ENCODE results near the gene STAC2.
A peak's percentile ranks its signal among the peaks of the same experiment; 100 is the strongest.

Gene STAC2

DNA sequence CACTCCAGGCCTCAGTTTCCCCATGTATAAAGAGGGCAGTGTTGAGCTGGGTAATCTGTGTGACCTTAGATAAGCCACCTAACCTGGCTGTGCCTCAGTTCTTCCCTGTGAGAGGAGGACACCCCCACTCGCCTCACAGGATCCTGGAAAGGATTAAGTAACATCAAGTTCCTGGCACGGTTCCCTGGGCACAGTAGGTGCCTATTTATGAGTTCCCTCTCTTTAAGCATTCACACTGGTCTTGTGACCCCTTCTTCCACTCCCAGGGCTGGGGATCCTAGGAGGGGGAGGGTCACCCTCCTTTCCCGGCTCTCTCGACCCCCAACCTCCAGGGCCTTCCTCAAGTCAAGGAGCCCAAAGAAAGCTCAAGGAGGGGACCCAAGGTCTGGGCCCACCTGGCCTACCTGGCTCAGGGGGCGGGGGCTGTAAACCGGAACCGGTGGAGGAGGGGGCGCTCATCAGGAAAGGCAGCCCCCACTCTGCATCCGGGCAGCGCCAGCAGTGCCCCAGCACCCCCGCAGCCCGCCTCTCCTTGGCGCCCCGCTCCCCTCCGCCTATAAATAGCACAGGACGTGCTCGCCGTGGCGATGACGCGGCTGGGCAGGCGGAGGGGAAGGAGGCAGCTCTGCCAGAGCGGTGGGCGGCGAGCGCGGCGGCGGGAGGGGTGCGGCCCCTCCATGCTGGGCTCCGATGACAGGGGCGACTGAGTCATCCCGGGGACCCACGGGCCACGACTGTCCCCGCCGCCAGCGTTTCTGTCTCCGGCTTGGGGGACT lies 16.2 kb downstream of the STAC2 start:
- peak; percentile 64 for DNase-seq

DNA sequence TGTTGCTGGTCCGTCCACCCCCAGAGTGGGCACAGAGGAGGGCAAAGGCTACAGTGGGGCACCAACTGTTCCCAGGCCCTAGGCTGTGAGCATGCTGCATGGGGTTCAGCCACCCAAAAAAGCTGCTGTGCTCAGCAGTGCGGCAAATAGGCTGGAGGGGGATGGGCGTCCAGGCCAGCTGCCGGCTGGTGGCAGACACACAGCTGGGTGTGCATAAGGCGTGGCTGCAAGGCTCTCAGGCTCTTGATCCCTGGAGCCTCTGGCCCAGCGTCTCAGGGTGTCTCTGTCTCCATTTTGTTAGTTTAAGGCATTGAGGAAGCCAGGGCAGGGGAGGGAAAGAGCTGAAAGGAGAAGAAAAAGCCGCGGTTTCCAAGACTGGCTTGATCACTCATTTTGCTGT lies 16.9 kb downstream of the STAC2 start:
- no peak for DNase-seq

DNA sequence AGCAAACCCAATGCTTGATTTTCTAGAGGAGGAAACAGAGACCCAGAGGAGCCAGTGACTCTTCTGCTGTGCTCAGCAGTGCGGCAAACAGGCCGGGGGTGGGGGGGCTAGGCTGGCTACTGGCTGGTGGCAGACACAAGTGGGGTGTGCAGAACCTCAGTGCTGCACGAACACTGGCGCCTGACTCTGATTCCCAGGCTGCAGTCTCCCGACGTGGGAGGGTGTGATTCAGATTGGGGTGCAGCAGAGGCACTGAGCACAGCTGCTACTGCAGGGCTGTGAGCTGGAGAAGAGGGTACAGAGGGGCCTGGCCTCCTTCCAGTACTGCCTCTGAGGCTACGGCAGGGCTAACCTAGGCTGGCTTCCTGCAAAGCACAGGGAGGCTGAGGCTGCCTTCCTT lies 17.6 kb downstream of the STAC2 start:
- no peak for DNase-seq

DNA sequence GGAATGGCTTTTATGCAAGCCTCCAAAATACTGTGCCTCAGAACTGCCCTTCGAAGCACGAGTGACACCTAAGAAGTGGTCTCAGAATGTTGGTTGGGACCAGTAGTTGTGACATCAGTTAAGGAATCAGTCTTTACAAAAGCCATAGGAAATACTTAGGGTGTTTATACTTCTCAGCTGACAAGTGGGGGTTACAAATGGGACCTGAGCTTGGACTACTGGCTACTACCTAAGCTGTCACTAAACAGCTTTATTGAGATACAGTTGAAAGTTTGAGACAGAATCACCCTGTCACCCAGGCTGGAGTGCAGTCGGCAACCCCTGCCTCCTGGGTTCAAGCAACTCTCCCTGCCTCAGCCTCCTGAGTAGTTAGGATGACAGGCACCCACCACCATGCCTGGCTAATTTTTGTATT lies 20.6 kb downstream of the STAC2 start:
- no peak for DNase-seq

- DNase-seq = no peak
Observed at GRCh38 chr17:39204245-39204644, 21.5 kb downstream of the STAC2 start.

DNA sequence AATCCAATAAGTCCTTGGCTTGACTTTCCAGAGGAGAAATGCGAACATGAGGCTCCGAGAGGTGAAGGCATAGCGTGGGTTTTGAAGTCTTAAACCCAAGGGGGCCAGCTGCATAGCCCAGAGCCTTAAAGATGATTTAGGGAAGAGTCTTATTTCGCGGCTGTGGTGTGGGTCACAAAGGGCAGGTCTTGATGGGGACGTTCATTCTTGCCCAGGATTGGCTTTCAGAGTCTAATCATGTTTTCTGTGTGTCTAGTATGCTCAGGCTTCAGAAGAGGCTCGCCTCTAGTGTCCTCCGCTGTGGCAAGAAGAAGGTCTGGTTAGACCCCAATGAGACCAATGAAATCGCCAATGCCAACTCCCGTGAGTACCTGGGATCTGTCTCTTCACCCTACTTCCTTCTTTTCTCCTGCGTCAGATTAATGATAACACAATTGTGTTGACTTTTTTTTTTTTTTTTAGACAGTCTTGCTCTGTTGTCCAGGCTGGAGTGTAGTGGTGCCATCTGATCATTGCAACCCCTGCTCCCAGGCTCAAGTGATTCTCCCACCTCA lies 24.7 kb downstream of the STAC2 start:
- DNase-seq = no peak

DNA sequence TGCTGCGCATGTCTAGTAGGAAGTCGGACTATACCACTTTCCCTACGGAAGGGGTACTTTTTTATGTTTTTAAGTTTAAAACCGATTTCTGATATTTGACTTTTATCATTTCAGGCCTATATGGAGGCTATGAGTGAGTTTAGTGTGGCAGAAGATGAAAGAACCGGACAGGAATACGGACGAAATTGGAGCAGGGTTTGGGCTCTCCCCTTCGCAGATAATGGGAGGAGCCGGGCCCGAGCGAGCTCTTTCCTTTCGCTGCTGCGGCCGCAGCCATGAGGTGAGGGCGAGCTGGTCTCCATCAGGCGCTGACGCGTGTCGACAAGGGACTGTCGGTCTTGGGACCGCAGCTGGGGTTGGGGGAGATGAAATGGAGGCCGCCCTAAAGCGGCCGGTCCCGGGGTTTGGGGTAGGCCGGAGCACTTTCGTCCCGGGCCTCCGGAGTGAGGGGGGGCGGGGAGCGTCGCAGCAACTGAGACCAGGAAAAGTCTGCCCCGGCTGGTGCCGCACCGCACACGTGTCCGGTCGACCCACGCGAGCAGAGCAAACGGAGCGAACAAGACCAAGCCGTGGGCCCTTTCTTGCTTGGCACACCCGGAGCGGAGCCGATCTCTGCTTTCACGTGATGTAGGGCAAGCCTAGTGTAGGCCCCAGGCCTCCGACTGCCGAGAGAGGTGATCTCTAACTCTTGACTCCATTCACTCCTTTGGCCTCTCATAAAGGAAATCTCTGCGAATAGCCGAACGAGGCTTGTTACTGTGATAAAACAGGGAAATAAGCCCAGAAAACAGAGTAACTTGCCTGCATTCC lies 25.5 kb downstream of the STAC2 start, which contains the start of gene RPL19:
RPL19 (plus strand) TSS at position 214 of the 810 bp plus-strand sequence; CDS start at position 276, 62 bp downstream.
- DNase-seq = peak; percentile 78

GRCh38 chr17:39199820-39200069 lies 26.0 kb downstream of the STAC2 start:
- peak; percentile 79 for DNase-seq

DNA sequence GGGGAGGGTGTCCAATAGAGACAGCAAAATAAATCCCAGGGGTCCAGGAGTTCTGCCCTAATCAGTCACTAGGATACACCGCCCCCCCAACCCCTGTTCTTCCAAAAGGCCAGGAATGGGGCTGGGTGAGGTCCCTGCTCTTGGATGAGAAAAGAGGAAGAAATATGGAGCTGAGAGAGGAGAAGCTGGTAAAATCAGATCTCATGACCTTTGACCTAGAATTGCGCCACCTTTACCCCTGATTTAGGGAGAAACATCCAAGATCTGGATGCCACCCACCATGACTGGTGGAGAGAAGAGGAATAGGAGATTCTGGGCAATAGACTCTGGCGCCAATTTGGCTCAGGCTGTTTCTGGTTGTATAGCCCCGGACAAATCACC lies 27.6 kb downstream of the STAC2 start:
- DNase-seq = no peak

DNA sequence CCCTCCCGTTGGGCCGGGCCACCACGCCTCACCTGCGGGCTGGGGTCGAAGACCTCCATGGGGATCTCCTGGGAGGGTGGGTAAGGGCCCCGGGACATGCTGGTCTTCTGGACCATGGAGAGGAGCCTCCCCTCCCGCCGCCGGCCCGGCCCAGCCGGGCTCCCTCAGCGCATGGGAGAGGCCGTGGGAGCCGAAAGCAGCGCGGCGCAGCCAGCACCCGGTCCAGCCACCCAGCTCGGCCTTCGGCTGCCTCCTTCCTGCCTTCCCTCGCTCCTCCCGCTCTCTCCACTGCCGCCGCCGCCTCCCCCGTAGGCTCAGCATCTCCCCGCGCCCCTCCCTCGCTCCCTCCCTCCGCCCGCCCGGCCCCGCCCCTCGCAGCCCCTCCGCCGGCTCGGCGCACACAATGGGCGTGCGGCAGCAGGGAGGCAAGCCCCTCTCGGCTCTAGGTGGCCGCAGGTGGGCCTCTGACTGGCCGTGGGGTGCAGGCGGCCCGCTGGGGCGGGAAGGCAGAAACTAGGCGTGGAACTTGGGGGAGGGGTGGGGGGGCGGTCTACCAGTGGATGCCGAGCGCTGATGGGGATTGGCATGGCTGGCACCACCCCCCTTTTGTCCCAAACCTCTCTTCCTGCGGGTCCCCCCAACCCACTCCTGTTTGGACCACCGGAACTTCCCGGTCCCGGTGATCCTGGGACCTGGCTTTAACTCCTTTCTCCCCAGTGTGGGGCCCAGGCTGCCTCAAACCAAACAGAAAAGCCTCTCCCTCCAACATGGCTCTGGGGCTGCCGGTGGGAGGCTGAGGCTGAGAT lies 28.2 kb downstream of the STAC2 start, which contains the start of gene CACNB1:
CACNB1 (minus strand) TSS at position 290 of the 806 bp plus-strand sequence; CDS start at position 116, 174 bp downstream.
- peak; percentile 60 for DNase-seq

GRCh38 chr17:39196808-39197291 lies 28.9 kb downstream of the STAC2 start:
- no peak for DNase-seq

DNA sequence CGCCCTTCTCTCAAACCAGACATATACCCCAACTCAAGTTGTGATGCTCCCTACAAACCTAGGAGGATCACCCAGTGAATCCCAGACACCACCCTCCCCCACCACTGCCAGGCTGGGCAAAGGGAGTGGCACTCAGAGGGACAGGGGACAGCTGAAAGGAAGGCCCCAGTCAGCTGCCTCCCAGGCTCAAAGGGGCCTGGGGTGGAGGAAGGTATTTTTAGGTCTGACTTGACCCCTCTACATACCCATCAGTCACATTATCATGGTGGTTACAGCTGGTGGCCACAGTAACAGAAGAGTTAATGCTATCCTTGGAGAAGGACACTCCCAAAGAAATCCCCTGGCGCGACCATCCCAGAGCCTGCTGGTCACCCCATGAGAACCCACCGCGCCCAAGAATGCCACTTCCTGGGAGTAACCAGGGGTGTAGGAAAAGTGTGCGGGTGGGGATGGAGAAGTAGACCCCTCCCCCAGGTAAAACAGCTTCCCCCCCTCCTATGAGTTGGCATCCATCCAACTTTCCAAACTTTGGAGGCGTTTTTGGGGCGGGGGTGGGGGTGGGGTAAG lies 29.4 kb downstream of the STAC2 start:
- no peak for DNase-seq

DNA sequence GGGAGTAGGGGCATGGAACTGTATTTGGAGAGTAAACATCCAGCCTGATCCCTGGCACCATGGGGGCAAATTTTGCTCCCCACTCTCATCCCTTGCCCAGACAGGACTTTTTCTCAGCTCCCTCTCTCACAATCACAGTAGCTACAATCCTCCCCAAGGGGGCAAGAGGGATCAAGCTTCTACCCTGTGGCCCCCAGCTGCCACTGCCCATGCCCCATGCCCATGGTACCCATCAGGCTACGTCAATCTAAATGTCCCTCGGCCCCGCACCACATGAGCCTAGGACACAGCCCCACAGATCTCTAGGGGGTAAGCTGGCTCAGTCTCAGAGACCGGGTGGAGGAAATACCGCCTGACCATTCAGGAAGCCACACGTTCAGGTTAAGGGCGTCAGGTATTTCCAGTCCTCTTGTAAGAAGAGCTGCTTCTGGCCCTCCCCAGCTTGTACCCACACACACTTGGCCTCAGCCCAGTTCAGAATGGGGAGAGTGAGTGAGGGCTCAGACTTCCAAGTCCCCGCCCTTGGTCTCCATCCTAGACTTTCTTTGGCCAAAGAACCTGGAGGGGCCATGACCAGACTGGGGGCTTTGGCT lies 30.1 kb downstream of the STAC2 start:
- DNase-seq = no peak

DNA sequence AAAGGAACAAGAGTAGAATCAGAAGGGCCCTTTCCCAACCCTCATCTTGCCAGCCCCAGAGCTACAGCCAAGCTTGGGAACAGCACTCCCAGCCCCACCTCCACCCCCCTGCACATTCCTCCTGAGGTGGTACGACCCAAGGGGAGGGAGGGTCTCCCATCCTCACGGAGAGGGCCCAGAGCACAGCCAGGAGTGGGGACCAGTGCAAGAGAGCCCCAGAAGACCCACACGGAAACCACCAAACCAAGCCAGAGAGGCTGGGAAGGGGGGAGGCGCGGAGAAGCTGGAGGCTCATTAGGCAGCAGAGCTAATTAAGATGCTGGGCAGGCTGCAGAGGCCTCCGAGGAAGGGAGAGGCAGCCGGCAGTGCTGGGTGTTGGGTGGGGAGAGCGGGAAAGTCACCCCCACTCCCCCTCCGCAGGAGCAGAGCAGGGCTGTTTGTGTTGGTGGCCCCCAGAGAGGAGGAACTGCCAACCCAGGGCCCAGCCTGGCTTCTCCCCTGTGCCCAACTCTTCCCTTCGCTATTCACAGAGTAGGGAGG lies 30.7 kb downstream of the STAC2 start:
- DNase-seq = no peak

DNA sequence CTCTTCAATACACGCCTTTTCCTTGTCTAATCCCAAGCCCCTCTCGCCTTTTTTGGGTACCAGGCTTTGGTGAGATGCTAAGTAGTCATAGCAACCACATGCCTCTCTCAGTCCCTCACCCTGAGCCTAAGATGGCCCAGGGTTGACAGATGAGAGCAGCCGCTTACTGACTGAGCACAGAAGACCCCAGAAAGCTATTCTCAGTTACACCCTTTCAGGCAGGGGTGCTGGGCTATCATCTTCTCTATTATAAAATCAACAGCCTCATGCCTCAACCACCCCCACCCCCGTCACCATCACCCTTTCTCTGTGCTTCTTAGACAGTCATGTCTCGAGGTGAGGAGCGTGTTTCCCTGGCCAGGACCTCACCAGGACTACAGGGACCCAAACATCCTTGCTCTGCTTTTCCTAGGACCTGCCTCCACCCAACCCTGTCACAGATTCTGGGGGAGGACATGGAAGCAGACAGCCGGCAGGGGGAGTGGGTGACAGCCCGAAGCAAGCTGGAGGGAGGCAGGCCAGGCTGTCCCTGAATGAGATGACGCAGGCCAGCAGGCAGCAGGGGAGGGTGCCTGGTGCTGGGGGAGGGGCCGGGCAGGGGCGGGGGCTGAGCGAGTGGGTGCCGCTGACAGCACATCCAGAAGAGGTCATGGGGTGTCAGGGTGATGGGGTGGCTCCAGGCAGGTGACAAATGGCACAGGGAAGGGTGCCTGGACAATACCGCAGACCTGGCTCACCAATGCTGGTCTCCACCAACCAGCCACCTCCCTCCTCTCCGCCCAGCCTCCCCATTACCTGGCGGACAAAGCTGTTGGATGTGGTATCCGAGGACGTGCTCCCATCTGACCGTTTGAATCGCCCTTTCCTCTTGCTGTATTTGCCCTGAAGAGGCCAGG lies 31.4 kb downstream of the STAC2 start:
- DNase-seq = no peak

- no peak for DNase-seq
Observed at GRCh38 chr17:39193346-39193745, 32.4 kb downstream of the STAC2 start.

DNA sequence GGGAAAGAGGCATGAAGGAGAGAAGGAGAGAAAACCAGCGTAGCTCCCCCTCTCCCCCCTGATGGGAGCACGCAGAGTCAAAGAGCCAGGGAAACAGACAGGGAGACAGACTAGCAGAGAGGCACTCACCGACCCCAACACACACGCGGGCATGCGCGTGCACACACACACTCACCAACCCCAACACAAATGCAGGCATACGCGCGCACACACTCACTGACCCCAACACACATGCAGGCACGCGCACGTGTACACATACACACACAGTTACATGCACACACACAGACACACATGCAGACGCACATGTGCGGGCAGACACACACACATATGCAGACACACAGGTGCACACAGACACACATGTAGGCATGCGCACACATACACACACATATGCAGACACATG lies 32.8 kb downstream of the STAC2 start:
- DNase-seq = no peak

GRCh38 chr17:39191750-39192510 lies 33.8 kb downstream of the STAC2 start:
- DNase-seq = no peak

DNA sequence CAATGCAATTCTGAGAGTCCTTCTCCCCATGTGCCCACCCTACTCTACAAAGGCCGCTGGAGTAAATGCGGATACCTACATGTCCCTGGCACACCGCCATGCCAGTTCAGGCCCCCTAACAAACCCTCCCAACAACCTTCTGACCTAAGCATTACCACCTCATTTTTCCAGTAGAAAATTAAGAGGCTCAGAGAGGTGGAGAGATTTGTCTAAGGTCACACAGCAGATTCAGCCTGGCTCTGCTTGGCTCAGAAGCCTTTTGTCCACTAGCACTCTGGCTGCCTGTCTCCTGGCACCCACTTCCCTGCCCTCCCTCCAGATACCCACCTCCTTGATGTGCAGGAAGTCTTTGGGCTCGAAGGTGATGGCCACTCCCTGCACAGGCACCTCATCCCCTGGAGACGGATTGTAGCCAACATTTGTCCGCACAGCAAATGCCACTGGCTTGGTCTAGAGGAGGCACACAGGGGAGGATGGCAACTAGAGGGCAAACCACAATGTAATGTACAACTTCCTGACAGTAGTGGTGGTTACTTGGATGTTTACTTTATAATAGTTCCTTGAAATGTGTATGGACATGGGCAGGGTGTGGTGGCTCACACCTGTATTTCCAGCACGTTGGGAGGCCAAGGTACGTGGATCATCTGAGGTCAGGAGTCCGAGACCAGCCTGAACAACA lies 38.5 kb downstream of the STAC2 start:
- DNase-seq = no peak
